ENCODE measurements around the gene MN1.

MN1 gene

DNA sequence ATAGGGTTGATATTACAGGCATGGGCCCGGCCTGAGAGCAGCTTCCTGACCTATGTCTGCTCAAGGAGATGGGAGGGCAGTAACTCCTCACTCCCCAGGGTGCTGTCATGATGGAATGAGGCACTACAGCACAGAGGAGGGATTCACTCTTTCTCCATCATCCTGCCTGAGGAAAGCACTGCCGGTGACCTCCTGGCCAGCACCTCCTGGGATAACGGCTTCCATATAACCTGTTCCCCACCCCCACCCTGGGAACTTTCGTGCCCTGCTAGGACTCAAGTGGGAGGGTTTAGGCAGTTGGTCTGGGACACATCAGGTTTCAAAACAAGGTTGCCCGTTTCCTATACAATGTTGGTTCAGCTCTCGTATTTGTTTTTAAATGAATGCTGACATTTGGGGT, 42.7 kb upstream of the MN1 start:
- H3K36me3 ChIP-seq (ENCODE audit: insufficient read depth, insufficient read length, low read length) = peaks cover 10% of the 10 kb centered on the region

DNA sequence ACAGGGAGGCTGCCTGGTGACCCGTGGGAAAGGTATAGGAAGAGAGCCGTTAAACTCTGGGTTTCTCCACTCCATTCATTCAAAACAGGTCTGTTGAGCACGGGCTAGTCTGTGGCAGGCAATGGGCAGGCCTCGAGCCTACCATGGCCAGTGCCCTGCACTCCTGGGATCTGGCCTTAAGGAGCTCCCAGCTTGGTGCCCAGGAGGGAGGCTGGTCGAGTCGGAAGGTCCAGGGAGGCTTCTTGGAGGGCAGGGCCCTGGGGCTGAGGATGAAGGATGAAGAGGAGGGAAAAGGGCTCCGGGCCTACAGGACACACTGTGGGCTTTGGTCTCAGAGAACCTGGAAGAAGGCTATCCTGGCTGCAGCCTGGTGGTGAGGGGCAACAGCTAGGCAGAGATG, 41.9 kb upstream of the MN1 start:
- Histone ChIP-seq H3K9me3 (ENCODE audit: insufficient read depth, low read length) (no peaks in the 10 kb centered on the region), H3K36me3 (ENCODE audit: insufficient read depth, insufficient read length, low read length) (peaks cover 4% of the 10 kb centered on the region), H3K4me1 (ENCODE audit: insufficient read depth, insufficient read length) (peaks cover 9% of the 10 kb centered on the region), H3K4me3 (ENCODE audit: insufficient read length, low read depth) (no peak overlapping the region), H3K27me3 (ENCODE audit: insufficient read depth, insufficient read length) (no peaks in the 10 kb centered on the region), H3K9ac (ENCODE audit: insufficient read length, low read depth) (no peak overlapping the region)
- no peak for DNase-seq (ENCODE audit: low read depth, low spot score)
- TF ChIP-seq ZNF274 (IDR thresholded peaks at IDR 0.05; ENCODE audit: low read depth, low read length) = no peak
- no peak for TF ChIP-seq YY1 (IDR thresholded peaks at IDR 0.05; ENCODE audit: insufficient read depth, insufficient read length)
- TF ChIP-seq SUZ12 (IDR thresholded peaks at IDR 0.05; ENCODE audit: extremely low read depth, insufficient read depth, insufficient read length) = no peak

More for the DNA sequence above, 42.7 kb upstream of the MN1 start:
- Histone ChIP-seq H3K9ac (ENCODE audit: insufficient read length, low read depth) (no peak overlapping the region), H3K9me3 (ENCODE audit: insufficient read depth, low read length) (no peaks in the 10 kb centered on the region), H3K27me3 (ENCODE audit: insufficient read depth, insufficient read length) (no peaks in the 10 kb centered on the region), H3K4me1 (ENCODE audit: insufficient read depth, insufficient read length) (peaks cover 9% of the 10 kb centered on the region), H3K4me3 (ENCODE audit: insufficient read length, low read depth) (no peak overlapping the region)
- DNase-seq (ENCODE audit: low read depth, low spot score) = no peak
- TF ChIP-seq ZNF274 (IDR thresholded peaks at IDR 0.05; ENCODE audit: low read depth, low read length) = no peak

DNA sequence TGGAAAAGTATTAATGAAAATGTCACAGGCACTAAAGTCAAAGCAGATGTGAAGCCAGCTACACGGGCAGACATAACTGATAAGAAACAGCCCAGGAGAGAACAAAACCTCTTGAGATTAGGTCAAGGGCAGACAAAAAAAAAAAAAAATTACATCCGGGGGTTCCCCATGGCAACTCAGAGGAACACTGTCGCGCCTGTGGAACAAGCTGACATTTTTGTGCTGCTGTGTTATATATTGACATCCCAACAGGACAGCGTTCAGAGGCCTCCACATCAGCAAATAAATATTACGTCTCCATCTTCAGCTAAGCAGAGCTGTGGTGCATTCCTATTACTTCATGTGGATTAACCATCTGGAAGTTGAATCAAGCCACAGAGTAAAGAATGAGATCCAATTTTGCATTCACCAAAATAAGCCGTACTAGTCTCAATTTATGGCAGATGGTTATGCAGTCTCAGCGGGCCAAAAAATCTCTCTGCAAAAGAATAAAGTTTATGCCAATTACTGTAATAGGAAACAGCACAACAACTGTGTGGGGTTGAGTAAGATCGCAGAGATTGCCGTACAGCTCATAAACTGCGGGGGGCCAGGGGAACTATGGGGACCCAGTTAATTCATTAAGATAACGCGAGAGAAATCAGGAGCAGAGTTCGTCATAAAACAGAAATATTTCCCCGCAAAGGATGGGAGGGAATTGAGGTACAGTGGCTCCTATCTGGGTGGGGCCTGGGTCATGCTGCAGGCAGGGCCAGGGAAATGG, 41.3 kb upstream of the MN1 start:
- H3K9me3 ChIP-seq (ENCODE audit: insufficient read depth, low read length) = peaks cover 4% of the 10 kb centered on the region
- H3K4me1 ChIP-seq (ENCODE audit: insufficient read depth, insufficient read length) = peaks cover 9% of the 10 kb centered on the region
- H3K9ac ChIP-seq (ENCODE audit: insufficient read length, low read depth) = no peak overlapping the region
- no peak for DNase-seq (ENCODE audit: low read depth, low spot score)
- TF ChIP-seq SUZ12 (IDR thresholded peaks at IDR 0.05; ENCODE audit: extremely low read depth, insufficient read depth, insufficient read length) = no peak
- H3K27me3 ChIP-seq (ENCODE audit: insufficient read depth, insufficient read length) = no peaks in the 10 kb centered on the region
- H3K4me3 ChIP-seq (ENCODE audit: insufficient read length, low read depth) = no peak overlapping the region
- H3K36me3 ChIP-seq (ENCODE audit: insufficient read depth, insufficient read length, low read length) = peaks cover under 1% of the 10 kb centered on the region

DNA sequence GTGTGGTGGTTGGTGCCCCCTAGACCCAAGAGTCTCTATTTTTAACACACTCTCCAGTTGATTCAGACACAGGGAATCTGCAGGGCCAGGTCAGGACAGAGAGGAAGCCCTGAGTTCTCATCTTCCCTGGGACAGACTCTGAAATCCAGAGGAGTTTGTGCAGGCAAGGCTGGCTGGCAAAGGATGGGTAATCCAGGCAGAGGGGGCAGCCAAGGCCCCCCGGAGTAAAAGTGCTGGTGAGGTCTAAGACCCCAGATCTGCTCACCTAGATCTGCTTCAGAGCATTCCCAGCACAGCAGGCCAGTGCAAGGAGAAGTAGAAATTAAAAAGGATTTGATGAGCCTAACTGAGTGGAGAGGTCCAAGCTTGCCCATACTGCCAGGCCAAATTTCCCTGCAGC, 40.6 kb upstream of the MN1 start:
- H3K4me3 ChIP-seq (ENCODE audit: insufficient read length, low read depth) = no peak overlapping the region

DNA sequence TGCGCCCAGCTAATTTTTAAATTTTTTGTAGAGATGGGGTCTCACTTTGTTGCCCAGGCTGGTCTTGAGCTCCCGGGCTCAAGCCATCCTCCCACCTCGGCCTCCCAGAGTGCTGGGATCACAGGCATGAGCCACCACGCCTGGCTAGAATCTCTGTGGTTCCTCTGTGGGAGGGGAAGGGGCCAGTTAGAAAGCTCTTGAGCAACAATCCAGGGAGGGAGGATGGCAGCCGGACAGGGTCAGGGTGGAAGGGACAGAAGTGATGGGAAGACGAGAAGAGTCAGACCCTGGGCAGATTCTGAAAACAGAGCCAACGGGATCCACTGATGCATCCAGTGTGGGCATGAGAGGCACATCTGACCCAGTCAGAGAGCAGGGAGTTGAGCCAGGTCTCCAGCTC, 38.9 kb upstream of the MN1 start:
- peaks cover 9% of the 10 kb centered on the region for H3K9me3 ChIP-seq (ENCODE audit: insufficient read depth, low read length)
- no peak for DNase-seq (ENCODE audit: low read depth, low spot score)
- H3K27me3 ChIP-seq (ENCODE audit: insufficient read depth, insufficient read length) = no peaks in the 10 kb centered on the region
- H3K36me3 ChIP-seq (ENCODE audit: insufficient read depth, insufficient read length, low read length) = no peaks in the 10 kb centered on the region
- peaks cover 11% of the 10 kb centered on the region for H3K4me1 ChIP-seq (ENCODE audit: insufficient read depth, insufficient read length)
- H3K9ac ChIP-seq (ENCODE audit: insufficient read length, low read depth) = no peak overlapping the region
- TF ChIP-seq YY1 (IDR thresholded peaks at IDR 0.05; ENCODE audit: insufficient read depth, insufficient read length) (no peak), SUZ12 (IDR thresholded peaks at IDR 0.05; ENCODE audit: extremely low read depth, insufficient read depth, insufficient read length) (no peak), ZNF274 (IDR thresholded peaks at IDR 0.05; ENCODE audit: low read depth, low read length) (no peak)
- no peak overlapping the region for H3K4me3 ChIP-seq (ENCODE audit: insufficient read length, low read depth)

More for the DNA sequence above, 40.6 kb upstream of the MN1 start:
- no peaks in the 10 kb centered on the region for H3K27me3 ChIP-seq (ENCODE audit: insufficient read depth, insufficient read length)
- H3K4me1 ChIP-seq (ENCODE audit: insufficient read depth, insufficient read length) = peaks cover 9% of the 10 kb centered on the region
- DNase-seq (ENCODE audit: low read depth, low spot score) = no peak
- no peak overlapping the region for H3K9ac ChIP-seq (ENCODE audit: insufficient read length, low read depth)
- no peak for TF ChIP-seq SUZ12 (IDR thresholded peaks at IDR 0.05; ENCODE audit: extremely low read depth, insufficient read depth, insufficient read length)
- TF ChIP-seq ZNF274 (IDR thresholded peaks at IDR 0.05; ENCODE audit: low read depth, low read length) = no peak
- TF ChIP-seq YY1 (IDR thresholded peaks at IDR 0.05; ENCODE audit: insufficient read depth, insufficient read length) = no peak
- H3K36me3 ChIP-seq (ENCODE audit: insufficient read depth, insufficient read length, low read length) = no peaks in the 10 kb centered on the region
- H3K9me3 ChIP-seq (ENCODE audit: insufficient read depth, low read length) = peaks cover 9% of the 10 kb centered on the region

DNA sequence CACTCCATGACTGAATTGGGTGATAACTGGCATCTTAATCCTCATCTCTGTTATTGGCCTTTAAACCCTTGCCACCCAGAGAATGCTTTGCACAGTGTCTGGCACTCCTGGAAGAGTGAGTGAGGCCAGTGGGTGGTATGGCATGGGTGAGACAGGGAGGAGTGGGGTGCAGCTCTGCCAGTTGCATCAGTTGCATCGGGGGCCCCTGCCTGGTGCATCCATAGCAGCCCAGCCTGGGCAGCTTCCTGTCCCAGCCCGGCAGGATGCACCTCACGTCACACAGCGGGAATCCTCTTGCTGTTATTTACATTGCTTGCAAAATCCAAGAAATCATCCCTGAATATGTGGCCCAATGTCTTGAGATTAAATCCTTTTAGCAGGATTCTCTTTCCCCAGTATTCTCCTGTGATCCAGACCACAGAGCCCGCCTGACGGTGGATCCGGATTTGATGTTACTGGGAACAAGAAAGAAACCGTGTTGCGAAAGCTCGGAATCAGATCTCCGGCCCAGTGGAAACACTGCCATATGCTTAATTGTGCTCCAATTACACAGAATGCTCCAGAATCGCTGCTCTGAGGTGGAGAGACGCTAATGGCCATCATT, 37.6 kb upstream of the MN1 start:
- H3K9me3 ChIP-seq (ENCODE audit: insufficient read depth, low read length) = peaks cover 9% of the 10 kb centered on the region
- no peak overlapping the region for H3K9ac ChIP-seq (ENCODE audit: insufficient read length, low read depth)
- no peaks in the 10 kb centered on the region for H3K36me3 ChIP-seq (ENCODE audit: insufficient read depth, insufficient read length, low read length)
- peaks cover 8% of the 10 kb centered on the region for H3K4me1 ChIP-seq (ENCODE audit: insufficient read depth, insufficient read length)
- H3K27me3 ChIP-seq (ENCODE audit: insufficient read depth, insufficient read length) = no peaks in the 10 kb centered on the region
- DNase-seq (ENCODE audit: low read depth, low spot score) = no peak
- no peak overlapping the region for H3K4me3 ChIP-seq (ENCODE audit: insufficient read length, low read depth)
- TF ChIP-seq ZNF274 (IDR thresholded peaks at IDR 0.05; ENCODE audit: low read depth, low read length) (no peak), SUZ12 (IDR thresholded peaks at IDR 0.05; ENCODE audit: extremely low read depth, insufficient read depth, insufficient read length) (no peak), YY1 (IDR thresholded peaks at IDR 0.05; ENCODE audit: insufficient read depth, insufficient read length) (no peak)

DNA sequence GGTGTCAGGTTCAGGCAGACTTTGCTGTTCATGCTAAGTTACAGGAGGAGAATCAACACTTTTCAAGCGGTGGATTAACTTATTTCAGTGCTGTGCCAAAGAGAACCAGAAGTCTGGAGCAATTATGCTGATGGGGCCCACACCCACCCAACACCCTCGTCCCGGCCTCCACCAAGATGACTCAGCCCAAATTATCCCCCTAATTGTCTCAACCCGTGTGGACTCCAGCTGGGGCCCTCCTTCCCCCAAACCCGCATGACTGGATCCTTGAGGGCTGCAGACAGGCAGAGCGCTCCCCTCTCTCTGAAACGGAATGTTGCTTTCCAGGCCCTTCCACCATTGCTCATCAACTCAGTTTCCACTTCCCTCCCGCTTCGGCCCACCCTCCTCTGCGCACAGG, 34.6 kb upstream of the MN1 start:
- Histone ChIP-seq H3K27me3 (ENCODE audit: insufficient read depth, insufficient read length) (no peaks in the 10 kb centered on the region), H3K9me3 (ENCODE audit: insufficient read depth, low read length) (peaks cover 9% of the 10 kb centered on the region), H3K9ac (ENCODE audit: insufficient read length, low read depth) (no peak overlapping the region), H3K36me3 (ENCODE audit: insufficient read depth, insufficient read length, low read length) (no peaks in the 10 kb centered on the region), H3K4me1 (ENCODE audit: insufficient read depth, insufficient read length) (peaks cover 12% of the 10 kb centered on the region), H3K4me3 (ENCODE audit: insufficient read length, low read depth) (no peak overlapping the region)
- DNase-seq (ENCODE audit: low read depth, low spot score) = no peak
- TF ChIP-seq YY1 (IDR thresholded peaks at IDR 0.05; ENCODE audit: insufficient read depth, insufficient read length) = no peak
- no peak for TF ChIP-seq SUZ12 (IDR thresholded peaks at IDR 0.05; ENCODE audit: extremely low read depth, insufficient read depth, insufficient read length)
- TF ChIP-seq ZNF274 (IDR thresholded peaks at IDR 0.05; ENCODE audit: low read depth, low read length) = no peak
